ENCODE data around the gene RAB40B. TPM values are rescaled to one million over a fixed set of nuclear protein-coding genes. Genes with fewer than 3 reads are reported as not detected.

RAB40B gene
- total and polyA plus RNA-seq, 2 of the 13 experiments (the other 11 are each of a cell fraction or from before 2014, with no cell fraction given): 6.2 to 6.5 TPM

DNA sequence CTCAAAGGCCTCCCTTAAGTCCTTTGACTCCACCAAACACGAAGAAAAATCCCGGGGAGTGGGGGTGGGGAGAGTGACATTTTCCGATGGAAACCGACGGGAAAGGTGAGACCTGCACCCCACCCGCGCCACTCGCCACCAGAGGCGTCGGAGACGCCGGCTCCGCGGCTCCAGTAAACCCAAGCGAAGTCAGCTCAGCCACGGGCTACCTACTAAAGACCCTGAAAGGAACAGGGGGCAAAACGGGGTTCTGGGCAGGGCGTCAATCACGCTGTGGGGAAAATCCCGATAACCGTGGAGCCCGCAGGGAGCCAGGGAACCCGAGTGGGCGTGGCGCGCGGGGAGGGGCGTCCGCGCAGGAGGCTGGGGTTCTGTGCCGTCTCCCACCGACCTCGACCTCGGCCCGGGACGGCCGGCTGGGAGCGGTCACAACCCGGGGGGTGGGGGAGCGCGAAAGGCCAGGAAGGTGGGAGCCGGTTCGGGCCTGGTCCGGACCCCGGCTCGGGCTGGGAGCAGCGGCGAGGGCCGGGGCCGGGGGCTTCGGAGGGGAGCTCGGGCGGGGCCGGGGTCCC, 50.8 kb downstream of the RAB40B start (continued):
- TF ChIP-seq CAMTA2 (CRISPR knock-in tag; IDR thresholded peaks at IDR 0.05; ENCODE audit: borderline replicate concordance) (no peak), ELF1 (CRISPR knock-in tag; IDR thresholded peaks at IDR 0.05) (no peak; the same call in 1 of the 2 replicates), ZNF18 (CRISPR knock-in tag; IDR thresholded peaks at IDR 0.05; ENCODE audit: insufficient replicate concordance) (no peak), ATF1 (CRISPR knock-in tag; IDR thresholded peaks at IDR 0.05) (no peak), ZNF224 (CRISPR knock-in tag; IDR thresholded peaks at IDR 0.05) (no peak; the same call in 1 of the 2 replicates), XBP1 (CRISPR knock-in tag; IDR thresholded peaks at IDR 0.05) (no peak), KDM5A (IDR thresholded peaks at IDR 0.05; ENCODE audit: borderline replicate concordance, low read length) (0 out of 2 replicates have a peak, but pooled peaks have one; percentile 18), IRX3 (CRISPR knock-in tag; IDR thresholded peaks at IDR 0.05; ENCODE audit: borderline replicate concordance, low read depth) (0 out of 2 replicates have a peak, but pooled peaks have one; percentile 5), ZNF276 (CRISPR knock-in tag; IDR thresholded peaks at IDR 0.05; ENCODE audit: low read depth) (0 out of 2 replicates have a peak, but pooled peaks have one; percentile 46), PTBP1 (IDR thresholded peaks at IDR 0.05; ENCODE audit: low read depth, low read length, poor library complexity, severe bottlenecking) (peak; percentile 62), ZNF788 (CRISPR knock-in tag; IDR thresholded peaks at IDR 0.05; ENCODE audit: borderline replicate concordance) (no peak), GLMP (CRISPR knock-in tag; IDR thresholded peaks at IDR 0.05; ENCODE audit: borderline replicate concordance) (no peak), ADNP (CRISPR knock-in tag; IDR thresholded peaks at IDR 0.05) (no peak), ZNF546 (CRISPR knock-in tag; conservative IDR thresholded peaks at IDR 0.05) (no peak), PITX1 (CRISPR knock-in tag; IDR thresholded peaks at IDR 0.05) (peak; percentile 29; the same call in 1 of the 2 replicates), ZNF138 (CRISPR knock-in tag; IDR thresholded peaks at IDR 0.05; ENCODE audit: low read depth) (no peak), ZNF749 (CRISPR knock-in tag; IDR thresholded peaks at IDR 0.05; ENCODE audit: borderline replicate concordance) (0 out of 2 replicates have a peak, but pooled peaks have one; percentile 25), ZNF766 (CRISPR knock-in tag; IDR thresholded peaks at IDR 0.05; ENCODE audit: borderline replicate concordance) (no peak), ZNF619 (CRISPR knock-in tag; IDR thresholded peaks at IDR 0.05) (no peak), ZNF256 (CRISPR knock-in tag; conservative IDR thresholded peaks at IDR 0.05) (0 out of 2 replicates have a peak, but pooled peaks have one; percentile 31)
- TF ChIP-seq, protein P1, sequence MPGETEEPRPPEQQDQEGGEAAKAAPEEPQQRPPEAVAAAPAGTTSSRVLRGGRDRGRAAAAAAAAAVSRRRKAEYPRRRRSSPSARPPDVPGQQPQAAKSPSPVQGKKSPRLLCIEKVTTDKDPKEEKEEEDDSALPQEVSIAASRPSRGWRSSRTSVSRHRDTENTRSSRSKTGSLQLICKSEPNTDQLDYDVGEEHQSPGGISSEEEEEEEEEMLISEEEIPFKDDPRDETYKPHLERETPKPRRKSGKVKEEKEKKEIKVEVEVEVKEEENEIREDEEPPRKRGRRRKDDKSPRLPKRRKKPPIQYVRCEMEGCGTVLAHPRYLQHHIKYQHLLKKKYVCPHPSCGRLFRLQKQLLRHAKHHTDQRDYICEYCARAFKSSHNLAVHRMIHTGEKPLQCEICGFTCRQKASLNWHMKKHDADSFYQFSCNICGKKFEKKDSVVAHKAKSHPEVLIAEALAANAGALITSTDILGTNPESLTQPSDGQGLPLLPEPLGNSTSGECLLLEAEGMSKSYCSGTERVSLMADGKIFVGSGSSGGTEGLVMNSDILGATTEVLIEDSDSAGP (CRISPR knock-in tag; IDR thresholded peaks at IDR 0.05; ENCODE audit: borderline replicate concordance): no peak; the same call in 1 of the 2 replicates
- TF ChIP-seq, protein P2, sequence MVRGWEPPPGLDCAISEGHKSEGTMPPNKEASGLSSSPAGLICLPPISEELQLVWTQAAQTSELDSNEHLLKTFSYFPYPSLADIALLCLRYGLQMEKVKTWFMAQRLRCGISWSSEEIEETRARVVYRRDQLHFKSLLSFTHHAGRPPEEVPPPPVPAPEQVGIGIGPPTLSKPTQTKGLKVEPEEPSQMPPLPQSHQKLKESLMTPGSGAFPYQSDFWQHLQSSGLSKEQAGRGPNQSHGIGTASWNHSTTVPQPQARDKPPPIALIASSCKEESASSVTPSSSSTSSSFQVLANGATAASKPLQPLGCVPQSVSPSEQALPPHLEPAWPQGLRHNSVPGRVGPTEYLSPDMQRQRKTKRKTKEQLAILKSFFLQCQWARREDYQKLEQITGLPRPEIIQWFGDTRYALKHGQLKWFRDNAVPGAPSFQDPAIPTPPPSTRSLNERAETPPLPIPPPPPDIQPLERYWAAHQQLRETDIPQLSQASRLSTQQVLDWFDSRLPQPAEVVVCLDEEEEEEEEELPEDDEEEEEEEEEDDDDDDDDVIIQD (CRISPR knock-in tag; IDR thresholded peaks at IDR 0.05; ENCODE audit: low read depth): no peak
